ENCODE data around the gene PPP1R14C.
A peak's percentile ranks its signal among the peaks of the same experiment; 100 is the strongest.

PPP1R14C gene

GRCh38 chr6:150196942-150197745 lies 54.3 kb downstream of the PPP1R14C start:
- TF ChIP-seq JUND (IDR thresholded peaks at IDR 0.05; ENCODE audit: low read depth), result no peak
- in situ Hi-C loops (cut with HindIII; ENCODE audit: low pct_unique_long_range_greater_than_20kb, low sequenced_read_pairs), result no loop called here
- peak in 1 of 2 experiments; percentile 36 for DNase-seq (ENCODE audit: low read depth in 1 of 2, low spot score in 1 of 2)

GRCh38 chr6:150198532-150198931 lies 55.7 kb downstream of the PPP1R14C start:
- in situ Hi-C loops (cut with HindIII; ENCODE audit: low pct_unique_long_range_greater_than_20kb, low sequenced_read_pairs), result no loop called here
- no peak for DNase-seq (ENCODE audit: low read depth in 1 of 2, low spot score in 1 of 2)
- no peak for TF ChIP-seq JUND (IDR thresholded peaks at IDR 0.05; ENCODE audit: low read depth)

DNA sequence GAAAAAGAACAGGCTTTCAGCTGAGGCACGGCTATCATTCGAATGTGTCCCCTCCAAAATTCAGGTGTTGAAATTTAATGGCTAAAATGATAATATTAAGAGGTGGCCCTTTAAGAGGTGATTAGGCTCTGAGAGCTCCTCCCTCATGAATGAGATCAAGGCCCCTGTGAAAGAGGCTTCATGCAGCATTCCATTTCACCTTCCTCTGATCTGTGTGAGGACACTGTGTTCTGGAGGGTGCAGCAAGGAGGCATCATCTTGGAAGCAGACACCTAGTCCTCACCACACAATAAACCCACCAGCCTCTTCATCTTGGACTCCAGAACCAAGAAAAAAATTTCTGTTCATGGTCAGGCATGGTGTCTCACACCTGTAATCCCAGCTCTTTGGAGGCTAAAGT lies 56.4 kb downstream of the PPP1R14C start:
- TF ChIP-seq JUND (IDR thresholded peaks at IDR 0.05; ENCODE audit: low read depth), result no peak
- in situ Hi-C loops (cut with HindIII; ENCODE audit: low pct_unique_long_range_greater_than_20kb, low sequenced_read_pairs), result no loop called here
- DNase-seq (ENCODE audit: low read depth in 1 of 2, low spot score in 1 of 2), result no peak

DNA sequence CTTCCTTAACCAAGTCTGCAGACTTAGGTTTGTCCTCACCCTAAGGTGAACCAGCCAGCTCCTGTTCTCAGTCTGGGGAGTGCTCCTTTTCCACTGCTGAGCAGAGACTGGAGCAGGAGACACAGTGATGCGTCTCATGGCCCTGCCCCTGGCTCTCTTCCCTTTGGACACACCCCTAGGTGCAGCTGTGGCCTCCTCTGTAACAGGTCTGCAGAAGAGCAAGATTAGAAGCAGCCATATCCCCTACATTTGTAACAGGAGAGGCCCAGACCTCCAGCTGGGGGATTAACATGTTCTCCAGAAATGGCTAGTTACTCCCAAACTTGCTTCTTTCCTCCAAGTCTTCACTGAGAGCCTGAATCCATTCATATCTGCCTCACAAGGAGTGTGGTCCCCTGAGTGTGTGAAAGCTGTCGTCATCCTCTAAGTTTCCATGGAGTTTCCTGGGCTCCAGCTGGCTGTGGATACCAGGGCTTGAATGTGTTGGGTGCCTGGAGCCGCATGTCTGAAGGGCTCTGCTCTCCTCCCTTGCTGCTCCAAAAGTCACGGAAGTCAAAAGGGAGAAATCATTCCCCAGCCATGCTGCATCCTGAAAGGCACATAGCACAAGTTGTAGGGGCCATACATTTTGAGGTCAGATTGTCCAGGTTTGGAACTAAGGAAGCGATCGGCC lies 57.7 kb downstream of the PPP1R14C start:
- TF ChIP-seq JUND (IDR thresholded peaks at IDR 0.05; ENCODE audit: low read depth), result no peak
- DNase-seq (ENCODE audit: low read depth in 1 of 2, low spot score in 1 of 2), result no peak
- in situ Hi-C loops (cut with HindIII; ENCODE audit: low pct_unique_long_range_greater_than_20kb, low sequenced_read_pairs), result no loop called here

DNA sequence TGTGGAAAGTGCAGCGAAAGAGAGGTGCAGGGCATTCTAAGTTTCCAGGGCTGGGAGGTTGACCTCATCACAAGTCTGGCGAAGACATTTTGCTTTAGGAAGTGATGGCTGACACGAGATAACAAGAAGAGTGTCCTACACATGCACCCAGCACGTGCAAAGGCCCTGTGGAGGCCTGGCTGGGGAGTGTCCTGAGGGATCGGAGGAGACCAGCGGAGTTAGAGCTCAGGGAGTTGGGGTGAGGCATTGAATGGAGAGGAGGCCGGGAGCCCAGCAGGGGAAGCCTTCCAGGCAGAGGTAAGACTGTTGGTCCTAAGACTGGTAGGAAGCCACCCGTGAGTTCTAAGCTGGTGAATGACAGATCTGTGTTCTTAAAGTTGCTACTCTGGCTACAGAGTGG lies 58.4 kb downstream of the PPP1R14C start:
- no peak for TF ChIP-seq JUND (IDR thresholded peaks at IDR 0.05; ENCODE audit: low read depth)
- DNase-seq (ENCODE audit: low read depth in 1 of 2, low spot score in 1 of 2), result no peak
- in situ Hi-C loops (cut with HindIII; ENCODE audit: low pct_unique_long_range_greater_than_20kb, low sequenced_read_pairs), result no loop called here

GRCh38 chr6:150201772-150202329 lies 59.0 kb downstream of the PPP1R14C start:
- DNase-seq (ENCODE audit: low read depth in 1 of 2, low spot score in 1 of 2), result no peak
- no peak for TF ChIP-seq JUND (IDR thresholded peaks at IDR 0.05; ENCODE audit: low read depth)
- in situ Hi-C loops (cut with HindIII; ENCODE audit: low pct_unique_long_range_greater_than_20kb, low sequenced_read_pairs), result no loop called here

GRCh38 chr6:150202404-150202803 lies 59.6 kb downstream of the PPP1R14C start:
- in situ Hi-C loops (cut with HindIII; ENCODE audit: low pct_unique_long_range_greater_than_20kb, low sequenced_read_pairs), result no loop called here
- no peak for TF ChIP-seq JUND (IDR thresholded peaks at IDR 0.05; ENCODE audit: low read depth)

GRCh38 chr6:150202934-150203333 lies 60.1 kb downstream of the PPP1R14C start:
- no peak for DNase-seq (ENCODE audit: low read depth in 1 of 2, low spot score in 1 of 2)
- TF ChIP-seq JUND (IDR thresholded peaks at IDR 0.05; ENCODE audit: low read depth), result no peak
- in situ Hi-C loops (cut with HindIII; ENCODE audit: low pct_unique_long_range_greater_than_20kb, low sequenced_read_pairs), result no loop called here

More at GRCh38 chr6:150202404-150202803, 59.6 kb downstream of the PPP1R14C start:
- no peak for DNase-seq (ENCODE audit: low read depth in 1 of 2, low spot score in 1 of 2)

GRCh38 chr6:150203378-150203777 lies 60.5 kb downstream of the PPP1R14C start:
- TF ChIP-seq JUND (IDR thresholded peaks at IDR 0.05; ENCODE audit: low read depth), result no peak
- DNase-seq (ENCODE audit: low read depth in 1 of 2, low spot score in 1 of 2), result no peak
- in situ Hi-C loops (cut with HindIII; ENCODE audit: low pct_unique_long_range_greater_than_20kb, low sequenced_read_pairs), result no loop called here

- TF ChIP-seq JUND (IDR thresholded peaks at IDR 0.05; ENCODE audit: low read depth), result no peak
- DNase-seq (ENCODE audit: low read depth in 1 of 2, low spot score in 1 of 2), result no peak
- in situ Hi-C loops (cut with HindIII; ENCODE audit: low pct_unique_long_range_greater_than_20kb, low sequenced_read_pairs), result no loop called here
Measured at GRCh38 chr6:150203871-150204545, 61.2 kb downstream of the PPP1R14C start.

DNA sequence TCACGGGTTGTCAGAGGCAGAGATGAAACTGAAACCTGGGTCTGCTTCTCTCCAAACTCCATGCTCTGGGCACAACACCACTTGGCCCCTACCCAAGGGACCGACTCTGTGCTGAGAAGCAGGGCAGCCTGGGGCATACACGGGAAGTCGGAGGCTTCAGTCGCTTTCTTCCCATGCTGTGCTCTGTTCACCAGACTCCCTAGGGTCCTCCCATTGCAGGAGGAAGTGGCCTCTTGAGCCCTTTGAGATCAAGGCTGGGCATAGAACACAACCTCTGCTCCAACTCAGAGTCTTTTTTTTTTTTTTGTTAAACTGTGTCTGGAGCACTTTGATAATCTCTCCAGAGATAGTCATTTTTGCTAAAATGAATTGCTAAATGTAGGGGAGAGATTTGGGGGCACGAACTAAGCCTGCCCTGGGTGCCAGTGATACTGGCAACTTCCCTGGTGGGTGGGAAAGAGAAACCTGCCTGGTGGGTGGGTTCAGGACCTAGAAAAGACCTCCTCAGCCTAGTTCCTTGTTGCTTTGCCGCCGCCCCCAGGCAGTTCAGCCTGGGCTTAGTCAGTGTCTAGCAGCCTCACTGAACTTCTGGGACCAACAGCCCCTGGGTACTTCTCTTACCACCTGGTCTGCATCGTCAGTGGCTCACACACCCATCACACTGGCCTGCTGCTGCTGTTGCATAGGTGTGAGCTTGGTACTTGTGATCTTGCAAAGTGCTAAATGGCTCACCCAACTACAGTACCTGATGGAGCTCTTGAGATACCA lies 62.0 kb downstream of the PPP1R14C start:
- DNase-seq (ENCODE audit: low read depth in 1 of 2, low spot score in 1 of 2), result no peak
- TF ChIP-seq JUND (IDR thresholded peaks at IDR 0.05; ENCODE audit: low read depth), result no peak
- in situ Hi-C loops (cut with HindIII; ENCODE audit: low pct_unique_long_range_greater_than_20kb, low sequenced_read_pairs), result no loop called here

DNA sequence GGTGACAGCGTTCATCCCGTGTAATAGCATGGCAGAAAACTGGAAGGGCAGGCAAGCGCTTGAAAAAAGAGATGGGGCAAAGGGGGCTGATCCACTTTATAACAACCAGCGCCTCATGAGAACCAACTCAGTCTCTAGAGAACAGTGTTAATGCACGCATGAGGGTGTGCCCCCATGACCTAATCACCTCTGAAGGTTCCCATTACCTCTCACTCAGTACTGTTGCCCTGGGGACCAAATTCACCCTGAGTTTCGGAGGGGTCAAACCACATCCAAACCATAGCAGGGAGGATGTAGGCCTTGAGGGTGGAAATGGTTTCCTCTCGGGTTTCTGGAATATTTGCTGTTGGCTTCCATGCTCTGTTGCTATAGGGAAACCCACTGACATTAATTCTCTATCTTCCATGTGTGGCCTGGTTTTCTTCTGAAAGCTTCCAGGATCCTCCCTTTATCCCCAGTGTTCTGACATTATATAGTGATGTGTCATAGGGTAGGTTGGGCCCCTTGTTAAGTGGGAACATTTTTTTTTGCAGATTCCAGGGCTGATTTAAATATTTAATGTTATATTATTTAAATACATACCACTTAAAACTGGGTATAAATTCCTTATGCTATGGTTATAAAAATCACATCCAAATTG lies 65.2 kb downstream of the PPP1R14C start:
- in situ Hi-C loops (cut with HindIII; ENCODE audit: low pct_unique_long_range_greater_than_20kb, low sequenced_read_pairs), result no loop called here
- no peak for TF ChIP-seq JUND (IDR thresholded peaks at IDR 0.05; ENCODE audit: low read depth)
- no peak for DNase-seq (ENCODE audit: low read depth in 1 of 2, low spot score in 1 of 2)
